Keratinocyte (primary cell): Measurements from ENCODE around the gene EHBP1. TPM values are rescaled to one million over a fixed set of nuclear protein-coding genes. Genes with fewer than 3 reads are reported as not detected.

ENCODE experiments used
- DNase-seq: peaks from one replicate; pipeline ENCODE4 v3.0.0-alpha.2; 2011; ENCODE audit warnings: low read depth, missing footprints, low spot score
- FAIRE-seq: peaks from 2 replicates; lab custom pipeline; 2011; peaks lifted over from hg19 to GRCh38; lab: Jason Lieb, UNC
- H2AFZ ChIP-seq: 2 replicates; pipeline ENCODE4 v1.6.0; 2012; ENCODE audit warnings: low read length, control low read depth, inconsistent platforms; ENCODE audit not compliant: control insufficient read depth
- H3K27ac ChIP-seq: 2 replicates; pipeline ENCODE4 v1.5.1; 2011; ENCODE audit warnings: low read length; ENCODE audit not compliant: control insufficient read depth, insufficient read depth
- H3K27me3 ChIP-seq: 3 replicates; pipeline ENCODE4 v1.6.0; 2011; ENCODE audit warnings: low read length; ENCODE audit not compliant: control insufficient read depth, insufficient read depth; ENCODE audit errors: extremely low read depth
- H3K36me3 ChIP-seq, 2 experiments: 2 replicates in 1 of 2; 3 replicates in 1 of 2; pipeline ENCODE4 v1.5.1; 2011; ENCODE audit warnings: low read length in 2 of 2, mild to moderate bottlenecking in 1 of 2; ENCODE audit not compliant: control insufficient read depth in 2 of 2, insufficient read depth in 2 of 2; ENCODE audit errors: extremely low read depth in 1 of 2
- H3K4me1 ChIP-seq: 3 replicates; pipeline ENCODE4 v1.5.1; 2011; ENCODE audit warnings: low read length; ENCODE audit not compliant: control insufficient read depth, insufficient read depth; ENCODE audit errors: extremely low read depth
- H3K4me2 ChIP-seq: 3 replicates; pipeline ENCODE4 v1.6.0; 2011; ENCODE audit warnings: low read depth, low read length; ENCODE audit not compliant: control insufficient read depth, insufficient read depth; ENCODE audit errors: extremely low read depth
- H3K4me3 ChIP-seq, 3 experiments: fragments of 200-600 bp in 1 of 3; sonication (generic) in 1 of 3; 2 replicates in 2 of 3; 3 replicates in 1 of 3; pipeline ENCODE4 v1.5.1; 2011 to 2016; ENCODE audit warnings: low read length in 3 of 3, mild to moderate bottlenecking in 3 of 3, control low read depth in 2 of 3, inconsistent platforms in 1 of 3, low read depth in 1 of 3, mixed read lengths in 1 of 3, mixed run types in 1 of 3, moderate library complexity in 1 of 3; ENCODE audit not compliant: control insufficient read depth in 2 of 3, insufficient read depth in 2 of 3; ENCODE audit errors: extremely low read depth in 1 of 3
- H3K79me2 ChIP-seq: 2 replicates; pipeline ENCODE4 v1.6.0; 2012; ENCODE audit warnings: low read length; ENCODE audit not compliant: control insufficient read depth, insufficient read depth
- H3K9ac ChIP-seq: 3 replicates; pipeline ENCODE4 v1.6.0; 2011; ENCODE audit warnings: low read length; ENCODE audit not compliant: control insufficient read depth, insufficient read depth; ENCODE audit errors: extremely low read depth
- H3K9me1 ChIP-seq: 3 replicates; pipeline ENCODE4 v1.6.0; 2011; ENCODE audit warnings: low read length; ENCODE audit not compliant: control insufficient read depth, insufficient read depth; ENCODE audit errors: extremely low read depth
- H3K9me3 ChIP-seq: 2 replicates; pipeline ENCODE4 v1.5.1; 2012; ENCODE audit warnings: low read depth, low read length; ENCODE audit not compliant: control insufficient read depth
- H4K20me1 ChIP-seq: 3 replicates; pipeline ENCODE4 v1.6.0; 2011; ENCODE audit warnings: low read length; ENCODE audit not compliant: control insufficient read depth, insufficient read depth; ENCODE audit errors: extremely low read depth
- CTCF ChIP-seq, 3 experiments: IDR thresholded peaks in 1 of 3; conservative IDR thresholded peaks in 1 of 3; optimal IDR thresholded peaks in 1 of 3; 2 replicates in 2 of 3; 3 replicates in 1 of 3; pipeline versions ENCODE3 to v1.5.1; 2011; ENCODE audit warnings: low read length in 3 of 3, mild to moderate bottlenecking in 3 of 3, moderate library complexity in 2 of 3, control low read depth in 1 of 3, inconsistent platforms in 1 of 3; ENCODE audit not compliant: insufficient read depth in 2 of 3; ENCODE audit errors: extremely low read depth in 1 of 3
- EZH2 ChIP-seq: IDR thresholded peaks from one replicate; pipeline ENCODE4 v1.6.1; 2012; ENCODE audit warnings: inconsistent platforms, mild to moderate bottlenecking, low read length, moderate library complexity
- dilution Hi-C: fragments of 300-500 bp; cut with MboI; formaldehyde crosslinking; loops from one replicate; pipeline ENCODE4 v1.7.0; 2020; ENCODE audit warnings: low sequenced_read_pairs; ENCODE audit not compliant: extremely low pct_ligation_motif_present
- polyA plus RNA-seq, 5 experiments: library from polyadenylated mRNA; depleted of rRNA in 3 of 5; stranded (reverse) in 3 of 5; stranded (forward) in 1 of 5; unstranded in 1 of 5; fragments of >200 nt; gene quantifications; 1 replicate in 1 of 5; 2 replicates in 3 of 5; 3 replicates in 1 of 5; pipeline versions ENCODE4 v1.2.1 to v1.2.3, GENCODE V29; 2011 to 2012; ENCODE audit warnings: missing spikeins in 2 of 5, low read depth in 1 of 5, low replicate concordance in 1 of 5

EHBP1 gene
- polyA plus RNA-seq, 1 donor (not counting 4 experiments of a cell fraction or from before 2014, with no cell fraction given), result 59.0 TPM

GRCh38 chr2:62998949-62999348 lies 293.4 kb downstream of the EHBP1 start:
- H3K79me2 ChIP-seq, result no peaks in the 10 kb centered on the region
- H3K27ac ChIP-seq, result peak overlapping the region; percentile 16
- H3K4me2 ChIP-seq, result peak overlapping the region; percentile 44
- dilution Hi-C loops, result no loop called here
- no peaks in the 10 kb centered on the region for H3K9me1 ChIP-seq
- no peaks in the 10 kb centered on the region for H3K27me3 ChIP-seq
- H3K9ac ChIP-seq, result no peak overlapping the region
- H4K20me1 ChIP-seq, result no peaks in the 10 kb centered on the region
- peaks cover 29% of the 10 kb centered on the region for H3K4me1 ChIP-seq
- FAIRE-seq (peak; percentile 80), DNase-seq (peak; percentile 13)
- H3K36me3 ChIP-seq, result peaks cover 2 to 6% of the 10 kb centered on the region in 2 experiments
- H3K9me3 ChIP-seq, result no peaks in the 10 kb centered on the region
- no peak for TF ChIP-seq EZH2
- no peak for TF ChIP-seq CTCF (optimal IDR thresholded peaks at IDR 0.05 in 1 of 3, IDR thresholded peaks at IDR 0.05 in 1 of 3, conservative IDR thresholded peaks at IDR 0.05 in 1 of 3; ENCODE audit: extremely low read depth in 1 of 3, insufficient read depth in 2 of 3, low read length in 3 of 3)
- no peak overlapping the region for H2AFZ ChIP-seq
- no peak overlapping the region for H3K4me3 ChIP-seq

GRCh38 chr2:62999905-63000304 lies 294.4 kb downstream of the EHBP1 start:
- FAIRE-seq (peak; percentile 75), DNase-seq (peak; percentile 30)
- no peaks in the 10 kb centered on the region for H3K79me2 ChIP-seq
- H2AFZ ChIP-seq, result no peak overlapping the region
- TF ChIP-seq CTCF (optimal IDR thresholded peaks at IDR 0.05 in 1 of 3, IDR thresholded peaks at IDR 0.05 in 1 of 3, conservative IDR thresholded peaks at IDR 0.05 in 1 of 3; ENCODE audit: extremely low read depth in 1 of 3, insufficient read depth in 2 of 3, low read length in 3 of 3) (no peak), EZH2 (no peak)
- H3K9me1 ChIP-seq, result no peaks in the 10 kb centered on the region
- no peaks in the 10 kb centered on the region for H3K9me3 ChIP-seq
- peak overlapping the region; percentile 16 for H3K27ac ChIP-seq
- no peaks in the 10 kb centered on the region for H4K20me1 ChIP-seq
- H3K9ac ChIP-seq, result no peak overlapping the region
- H3K4me1 ChIP-seq, result peaks cover 20% of the 10 kb centered on the region
- peaks cover 4% of the 10 kb centered on the region in 2 experiments for H3K36me3 ChIP-seq
- no peaks in the 10 kb centered on the region for H3K27me3 ChIP-seq
- dilution Hi-C loops, result no loop called here
- no peak overlapping the region for H3K4me2 ChIP-seq
- no peak overlapping the region for H3K4me3 ChIP-seq
